GM12865 (cell line): ENCODE data around the gene LRRK1.

Experiments
- DNase-seq: peaks from one replicate; pipeline ENCODE4 v3.0.0; 2010; ENCODE audit warnings: low read depth
- H3K4me3 ChIP-seq: 2 replicates; pipeline ENCODE4 v1.5.1; 2011; ENCODE audit warnings: mild to moderate bottlenecking, low read depth, low read length, control low read depth
- CTCF ChIP-seq: IDR thresholded peaks from 2 replicates; pipeline ENCODE4 v1.5.1; 2011; ENCODE audit warnings: low read length, control low read depth, low read depth, inconsistent platforms; ENCODE audit not compliant: insufficient read depth; ENCODE audit errors: missing control alignments

The LRRK1 gene

GRCh38 chr15:100985401-100985800 lies 66.2 kb downstream of the LRRK1 start:
- no peak overlapping the region for H3K4me3 ChIP-seq
- DNase-seq: no peak
- no peak for TF ChIP-seq CTCF

GRCh38 chr15:100986158-100986896 lies 67.2 kb downstream of the LRRK1 start:
- H3K4me3 ChIP-seq: no peak overlapping the region
- no peak for DNase-seq
- no peak for TF ChIP-seq CTCF

GRCh38 chr15:100987143-100987542 lies 68.0 kb downstream of the LRRK1 start:
- no peak for TF ChIP-seq CTCF
- no peak overlapping the region for H3K4me3 ChIP-seq
- DNase-seq: no peak

- no peak for TF ChIP-seq CTCF
- no peak for DNase-seq
- no peak overlapping the region for H3K4me3 ChIP-seq
These were observed 69.1 kb downstream of the LRRK1 start for GRCh38 chr15:100988297-100988696.

- DNase-seq: no peak
- TF ChIP-seq CTCF: no peak
- no peak overlapping the region for H3K4me3 ChIP-seq
These were observed 69.7 kb downstream of the LRRK1 start for GRCh38 chr15:100988857-100989256.

- no peak overlapping the region for H3K4me3 ChIP-seq
- TF ChIP-seq CTCF: no peak
- no peak for DNase-seq
These were observed 75.7 kb downstream of the LRRK1 start for GRCh38 chr15:100994597-100995446.
